GM18951 (cell line): Measurements from ENCODE around the gene CHMP6.

ENCODE experiments used
- POLR2A ChIP-seq: IDR thresholded peaks from 4 replicates; pipeline ENCODE4 v1.6.1; 2011; ENCODE audit warnings: mild to moderate bottlenecking; ENCODE audit not compliant: insufficient read length, insufficient read depth; ENCODE audit errors: extremely low read depth
- in situ Hi-C: fragments of 300-500 bp; cut with MboI; formaldehyde crosslinking; loops from one replicate; pipeline ENCODE4 v1.12.0; 2022; ENCODE audit warnings: low sequenced_read_pairs, mixed read lengths, inconsistent platforms; ENCODE audit not compliant: unreplicated experiment

The CHMP6 gene

DNA sequence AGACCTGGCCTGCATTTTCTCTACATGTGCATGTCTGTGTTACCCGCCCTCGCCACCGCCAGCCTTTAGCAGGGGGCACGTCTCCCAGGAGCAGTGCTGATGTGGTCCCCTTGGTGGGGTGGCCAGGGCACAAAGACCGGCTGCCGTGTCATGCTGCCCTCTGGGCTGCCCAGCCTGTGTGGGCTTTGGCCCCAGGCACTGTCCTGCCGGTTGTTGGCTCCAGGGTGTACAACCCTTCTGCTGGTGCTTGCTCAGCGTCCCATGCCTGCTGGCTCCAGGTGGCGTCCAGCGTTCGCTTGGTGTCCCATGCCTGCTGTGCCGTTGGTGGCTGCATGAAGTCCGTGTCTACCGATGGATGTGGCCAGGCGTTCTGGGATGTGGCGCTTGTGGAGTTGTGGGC lies 47.5 kb downstream of the CHMP6 start:
- in situ Hi-C loops, result no loop called here
- TF ChIP-seq POLR2A, result no peak

DNA sequence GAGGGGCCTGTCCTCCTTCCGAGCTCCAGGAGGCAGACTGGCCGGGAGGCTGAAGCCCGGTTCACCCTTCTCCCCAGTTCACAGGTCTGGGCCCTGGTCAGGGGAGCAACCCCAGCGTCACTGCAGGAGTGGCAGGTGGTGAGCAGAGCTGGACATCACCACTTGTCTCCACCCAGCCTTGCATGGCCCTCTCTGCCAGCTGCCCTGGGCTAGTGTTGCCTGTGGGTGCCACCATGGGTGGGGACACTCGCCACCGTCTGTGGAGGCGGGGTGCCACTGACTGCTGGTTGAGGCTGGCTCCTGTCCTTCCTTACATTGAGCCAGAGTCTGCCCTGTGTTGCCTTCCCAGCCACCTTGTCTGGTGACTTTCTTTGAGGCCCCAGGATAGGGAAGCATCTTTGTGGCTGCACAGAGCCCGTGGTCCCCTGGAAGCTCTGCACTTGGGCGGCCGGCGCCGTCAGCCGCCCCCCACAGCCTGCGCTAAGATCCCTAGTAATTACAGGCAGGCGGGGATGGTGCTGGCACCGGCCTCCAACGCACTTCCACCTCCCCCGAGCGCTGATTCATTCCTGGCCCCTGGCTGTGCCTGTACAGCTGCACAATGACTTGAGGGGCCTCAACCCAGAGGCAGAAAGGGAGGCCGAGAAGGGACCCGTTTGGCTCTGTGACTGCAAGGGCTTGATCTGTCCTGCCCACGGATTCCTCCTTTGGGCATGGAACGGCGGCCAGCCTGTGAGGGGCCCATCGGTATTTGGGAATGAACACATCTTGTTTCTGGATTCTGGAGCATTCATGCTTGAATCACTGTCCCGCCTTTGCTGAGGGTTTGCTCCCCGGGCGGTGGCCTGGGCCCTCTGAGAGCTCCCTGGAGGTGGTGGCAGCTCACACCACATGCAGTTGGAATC lies 48.5 kb downstream of the CHMP6 start:
- no peak for TF ChIP-seq POLR2A
- in situ Hi-C loops, result no loop called here

DNA sequence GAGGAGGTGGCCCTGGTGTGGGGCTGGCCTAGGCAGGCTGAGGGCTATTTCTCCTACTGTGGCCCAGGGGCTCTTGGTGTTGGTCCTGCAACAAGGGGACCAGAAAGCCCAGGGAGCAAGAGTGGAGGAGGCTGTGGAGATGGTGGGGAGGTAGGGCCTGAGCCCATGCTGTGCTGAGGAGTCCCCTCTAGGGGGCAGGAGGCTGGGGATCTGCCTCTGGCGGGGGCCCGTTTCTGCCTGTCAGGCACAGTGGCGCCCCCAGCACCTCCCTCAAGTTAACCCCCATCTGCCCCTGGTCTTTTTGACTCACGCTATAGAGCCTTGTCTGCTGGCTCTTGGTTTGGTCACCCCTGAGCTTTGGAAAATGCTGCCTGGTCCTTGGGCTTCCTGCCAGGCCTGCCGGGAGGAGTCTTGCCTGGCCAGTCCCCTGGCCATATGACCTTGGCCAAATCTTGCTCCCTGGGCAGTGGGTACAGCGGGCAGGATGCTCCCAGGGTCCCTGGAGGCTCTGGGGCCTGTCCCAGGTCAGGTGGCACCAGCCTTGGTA lies 49.2 kb downstream of the CHMP6 start:
- in situ Hi-C loops, result no loop called here
- no peak for TF ChIP-seq POLR2A

DNA sequence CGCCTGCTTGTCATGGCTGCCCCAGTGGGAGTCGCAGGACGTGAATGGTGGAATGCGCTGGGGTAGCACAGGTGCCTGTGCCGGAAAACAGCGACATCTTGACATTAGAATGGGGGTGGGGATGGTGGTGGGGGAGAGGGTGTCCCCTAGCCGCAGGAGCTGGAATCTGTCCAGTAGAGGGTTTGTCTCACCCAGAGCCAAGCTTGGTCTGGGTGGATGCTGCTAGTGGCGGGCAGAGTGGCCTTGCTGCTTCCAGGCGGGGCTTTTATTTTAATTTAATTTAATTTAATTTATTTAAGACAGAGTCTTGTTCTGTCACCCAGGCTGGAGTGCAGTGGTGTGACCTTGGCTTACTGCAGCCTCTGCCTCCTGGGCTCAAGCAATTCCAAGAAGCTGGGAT lies 51.0 kb downstream of the CHMP6 start:
- in situ Hi-C loops, result no loop called here
- no peak for TF ChIP-seq POLR2A

DNA sequence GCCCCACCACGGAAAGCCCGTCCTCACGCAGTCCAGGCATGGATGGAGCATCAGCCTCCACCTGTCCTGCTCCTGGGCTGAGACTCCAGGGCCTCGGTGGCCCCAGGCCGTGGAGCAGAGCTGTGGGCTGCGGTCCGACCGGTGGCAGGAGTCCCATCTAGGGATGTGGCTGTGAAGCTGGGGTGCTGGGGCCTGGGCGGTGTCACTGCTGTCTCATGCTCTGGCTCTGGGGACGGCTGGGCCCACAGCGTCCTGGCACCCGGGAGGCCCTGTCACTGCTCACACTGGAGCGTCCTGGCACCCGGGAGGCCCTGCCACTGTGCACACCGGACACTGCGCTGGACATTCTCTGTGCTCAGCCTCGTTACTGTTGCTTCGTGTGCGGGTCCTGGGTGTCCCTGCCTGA lies 51.7 kb downstream of the CHMP6 start:
- in situ Hi-C loops, result no loop called here
- TF ChIP-seq POLR2A, result no peak

DNA sequence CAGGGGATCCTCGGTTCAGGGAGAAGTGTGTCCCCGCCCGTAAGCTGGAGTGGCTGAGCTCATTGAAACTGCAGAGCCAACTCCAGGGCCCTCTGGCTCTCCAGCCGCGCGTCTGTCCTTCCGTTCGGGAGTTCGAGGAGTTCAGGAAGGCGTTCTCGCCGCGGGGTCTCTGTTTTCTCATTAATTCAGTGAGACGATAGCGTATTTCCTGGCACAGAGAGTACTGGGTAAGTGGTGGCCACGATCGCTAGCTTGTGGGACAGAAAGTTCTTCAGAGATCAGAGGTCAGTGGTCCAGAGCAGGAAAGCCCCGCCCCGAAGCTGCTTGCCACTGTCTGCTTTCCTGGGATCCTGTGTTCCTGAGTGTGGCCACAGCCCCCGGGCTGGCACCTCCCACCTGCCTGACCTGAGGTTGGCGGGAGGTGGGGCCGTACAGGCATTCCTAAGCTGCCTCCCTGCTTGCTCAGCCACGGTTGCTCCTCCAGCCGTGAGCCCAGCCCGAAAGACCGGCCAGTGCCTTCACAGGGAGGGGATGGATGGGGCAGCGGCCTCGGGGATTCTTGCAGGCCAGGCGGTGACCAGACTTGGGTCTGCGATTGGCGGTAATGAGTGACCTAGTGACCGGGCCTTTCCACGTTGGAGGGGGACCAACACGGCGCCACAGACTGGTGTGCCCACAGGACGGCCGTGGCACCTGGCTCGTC lies 52.2 kb downstream of the CHMP6 start:
- in situ Hi-C loops, result no loop called here
- no peak for TF ChIP-seq POLR2A

DNA sequence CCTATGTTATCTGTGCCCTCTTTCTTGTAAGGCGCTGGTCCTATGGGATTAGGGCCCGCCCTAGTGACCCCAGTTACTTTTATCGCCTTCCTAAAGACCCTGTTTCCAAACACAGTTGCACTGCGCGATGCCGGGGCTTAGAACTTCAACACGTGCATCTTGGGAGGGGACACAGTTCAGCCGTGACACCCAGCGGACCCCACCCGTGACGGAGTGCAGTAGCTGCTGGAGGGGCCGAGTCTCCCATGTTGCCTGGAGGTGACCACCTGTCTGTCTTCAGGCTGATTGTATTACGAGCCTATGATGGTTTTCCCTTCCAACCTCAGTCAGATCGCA lies 52.8 kb downstream of the CHMP6 start:
- TF ChIP-seq POLR2A, result no peak
- in situ Hi-C loops, result no loop called here

DNA sequence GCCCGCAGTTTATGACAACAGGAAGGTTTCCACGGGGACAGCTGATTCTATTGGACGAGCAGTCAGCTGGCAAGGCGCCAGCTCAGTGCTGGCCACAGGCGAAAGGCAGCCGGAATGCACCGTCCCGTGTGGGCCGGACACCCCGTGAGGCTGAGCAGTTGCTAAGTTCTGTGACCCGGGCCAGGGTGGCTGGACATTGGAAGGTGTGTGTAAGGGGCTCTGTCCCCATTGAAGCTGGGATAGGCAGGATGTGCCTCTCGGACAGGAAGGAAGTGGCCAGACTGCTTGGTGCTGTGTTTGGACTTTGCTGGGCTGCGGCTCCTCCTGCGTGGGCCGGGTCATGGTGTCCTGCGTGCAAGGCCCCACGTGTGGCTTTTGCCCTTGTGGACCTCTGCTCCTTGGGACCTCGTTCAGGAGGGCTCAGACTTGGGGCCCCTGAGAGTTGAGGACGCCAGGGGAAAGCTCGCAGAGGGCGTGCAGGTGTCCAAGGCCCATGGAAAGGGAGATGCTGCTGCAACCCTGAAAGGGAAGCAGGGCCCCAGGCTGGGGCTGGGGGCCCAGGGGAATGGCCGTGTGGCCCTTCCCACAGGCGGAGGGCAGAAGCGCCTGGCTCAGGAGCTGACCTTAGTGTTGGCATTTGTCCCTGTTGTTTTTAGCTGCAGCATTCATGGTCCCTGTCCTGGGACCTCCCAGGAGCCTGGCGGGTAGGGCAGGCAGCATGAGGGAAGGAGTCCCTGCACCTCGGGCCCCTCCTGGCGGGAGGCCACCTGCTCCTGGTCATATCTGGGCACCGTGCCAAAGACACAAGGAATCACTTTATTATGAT lies 53.3 kb downstream of the CHMP6 start:
- no peak for TF ChIP-seq POLR2A

DNA sequence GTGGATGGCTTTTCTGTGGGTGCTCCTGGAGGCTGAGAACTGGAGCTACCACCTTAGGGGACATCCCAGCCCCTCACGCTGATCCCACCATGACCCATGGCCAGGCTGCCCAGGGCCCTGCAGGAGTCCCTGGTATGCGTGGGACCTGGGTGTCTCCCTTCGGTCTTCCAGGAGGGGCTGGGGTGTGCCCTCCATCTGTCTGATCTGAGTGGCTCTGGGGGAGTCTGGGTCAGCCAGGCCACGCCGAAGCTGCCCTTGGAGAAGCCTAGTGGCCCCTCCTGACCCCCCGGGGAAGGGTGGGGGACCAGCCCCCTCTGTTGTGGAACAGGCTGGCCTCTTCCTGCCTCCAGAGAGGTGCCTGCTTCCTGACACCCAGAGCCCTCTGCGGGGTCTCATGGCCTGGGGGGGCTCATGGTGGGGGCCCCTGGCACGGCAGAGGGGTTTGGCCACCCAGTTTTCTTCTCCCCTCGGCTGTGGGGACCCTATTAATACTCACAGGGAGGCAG lies 54.0 kb downstream of the CHMP6 start:
- in situ Hi-C loops, result no loop called here
- TF ChIP-seq POLR2A, result no peak

More for the DNA sequence above, 53.3 kb downstream of the CHMP6 start:
- in situ Hi-C loops, result no loop called here

DNA sequence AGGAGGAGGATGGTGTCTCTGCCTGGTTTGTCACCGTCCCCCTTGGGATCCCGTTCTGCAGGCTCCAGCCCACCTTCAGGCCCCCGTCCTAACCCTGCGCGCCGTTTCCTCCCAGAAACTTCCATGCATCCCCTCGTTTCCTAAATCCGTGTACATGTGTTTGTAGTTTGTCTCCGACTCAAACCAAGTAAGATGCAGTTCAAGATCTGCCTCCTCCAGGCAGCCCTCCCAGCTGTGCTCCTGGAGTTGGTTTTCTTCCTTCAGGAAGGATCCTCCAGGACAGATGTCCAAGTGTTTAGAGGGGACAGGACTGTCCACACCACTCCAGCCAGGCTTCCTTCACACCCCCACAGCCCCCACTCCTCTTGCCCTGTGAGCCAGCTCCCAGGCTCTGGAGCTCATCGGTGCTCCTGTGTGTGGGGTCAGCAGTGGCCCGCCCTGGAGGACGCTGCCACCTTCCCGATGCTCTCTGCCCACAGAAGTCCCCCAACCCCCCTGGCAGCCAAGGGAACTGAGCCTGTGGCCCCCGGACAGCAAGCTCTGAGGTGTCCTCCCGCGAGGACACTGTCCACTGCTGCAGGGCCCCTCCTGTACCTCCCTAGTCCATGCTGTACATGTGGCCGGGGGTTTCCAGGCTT lies 54.6 kb downstream of the CHMP6 start:
- TF ChIP-seq POLR2A, result no peak
- in situ Hi-C loops, result no loop called here

DNA sequence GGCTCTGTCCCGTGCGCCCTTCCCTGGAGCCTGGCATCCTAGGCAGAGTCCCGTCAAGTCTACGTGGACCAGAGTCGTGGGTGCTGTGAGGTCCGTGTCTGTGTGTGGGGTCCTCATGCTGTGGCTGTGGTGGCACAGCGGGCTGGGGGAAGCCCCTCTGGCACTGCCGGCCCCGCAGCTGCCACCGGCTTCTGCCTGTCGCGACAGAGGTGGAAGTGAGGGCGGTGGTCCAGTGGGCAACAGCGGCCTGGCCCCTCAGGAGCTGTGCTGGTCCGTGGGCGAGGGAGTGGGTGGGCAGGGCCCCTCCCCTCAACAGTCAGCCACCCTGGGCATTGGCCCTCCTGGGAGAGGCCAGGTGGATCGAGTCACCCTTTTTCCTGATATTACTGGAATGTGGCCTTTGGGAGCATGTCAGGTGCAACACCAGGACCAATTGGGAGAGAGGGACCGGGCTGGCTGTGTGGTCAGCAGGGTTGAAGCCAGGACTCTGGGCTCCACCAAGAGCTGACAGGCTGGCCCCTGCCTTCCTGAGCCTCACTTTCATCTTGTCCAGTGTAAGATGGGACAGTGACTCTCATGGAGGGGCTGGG lies 55.2 kb downstream of the CHMP6 start:
- in situ Hi-C loops, result no loop called here

DNA sequence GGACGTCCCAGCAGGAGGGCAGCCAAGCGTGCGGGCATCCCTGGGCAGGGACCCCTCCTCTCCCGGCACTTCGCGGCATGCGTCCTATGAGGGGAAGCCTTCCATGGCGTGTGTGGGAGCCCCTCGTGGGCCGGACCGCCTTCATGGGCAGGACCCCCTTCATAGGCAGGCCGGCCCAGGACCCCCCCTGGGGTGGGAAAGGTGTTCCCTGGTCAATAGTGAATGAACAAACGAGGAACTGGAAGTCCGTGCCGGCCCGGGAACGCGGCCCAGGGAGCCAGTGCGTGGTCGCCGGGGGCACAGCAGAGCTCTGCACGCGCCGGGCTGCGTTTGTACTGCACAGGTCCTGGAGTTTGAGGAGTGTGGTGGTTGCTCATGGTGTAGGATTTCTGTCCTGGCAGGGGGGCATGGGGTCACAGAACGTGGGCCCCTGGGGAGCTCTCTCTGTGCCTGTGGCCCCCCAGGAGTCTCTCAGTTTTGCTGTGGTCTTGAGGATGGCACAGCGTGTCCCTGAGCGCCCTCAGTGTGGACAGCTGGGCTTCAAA lies 57.3 kb downstream of the CHMP6 start:
- in situ Hi-C loops, result no loop called here

More for the DNA sequence above, 55.2 kb downstream of the CHMP6 start:
- no peak for TF ChIP-seq POLR2A

More for the DNA sequence above, 57.3 kb downstream of the CHMP6 start:
- TF ChIP-seq POLR2A, result no peak
